Non-pigmented ciliary epithelial cell (primary cell): Measurements from ENCODE around the gene PLEKHM2.
"Not testable (repeated sequence)": the region's sequence is repeated elsewhere in the genome, so short reads cannot be mapped to it uniquely, and the experiment has no call there.

Experiments
- DNase-seq: peaks from one replicate; pipeline ENCODE4 v3.0.0-alpha.2; 2010; ENCODE audit warnings: low read depth

PLEKHM2 gene

GRCh38 chr1:15676688-15677661 lies 7.1 kb upstream of the PLEKHM2 start:
- DNase-seq, result no peak

DNA sequence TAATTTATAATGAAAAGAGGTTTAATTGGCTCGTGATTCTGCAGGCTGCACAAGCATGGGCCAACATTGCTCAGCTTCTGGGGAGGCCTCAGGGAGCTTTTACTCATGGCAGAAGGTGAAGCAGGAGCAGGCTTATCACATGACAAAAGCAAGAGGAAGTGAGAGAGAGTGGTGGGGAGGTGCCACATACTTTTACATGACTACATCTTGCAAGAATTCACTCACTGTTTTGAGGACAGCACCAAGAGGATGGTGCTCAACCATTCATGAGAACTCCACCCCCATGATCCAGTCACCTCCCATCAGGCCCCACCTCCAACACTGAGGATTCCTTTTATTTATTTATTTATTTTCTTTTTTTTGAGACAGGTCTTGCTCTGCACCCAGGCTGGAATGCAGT lies 5.5 kb upstream of the PLEKHM2 start:
- peak; percentile 72 for DNase-seq

DNA sequence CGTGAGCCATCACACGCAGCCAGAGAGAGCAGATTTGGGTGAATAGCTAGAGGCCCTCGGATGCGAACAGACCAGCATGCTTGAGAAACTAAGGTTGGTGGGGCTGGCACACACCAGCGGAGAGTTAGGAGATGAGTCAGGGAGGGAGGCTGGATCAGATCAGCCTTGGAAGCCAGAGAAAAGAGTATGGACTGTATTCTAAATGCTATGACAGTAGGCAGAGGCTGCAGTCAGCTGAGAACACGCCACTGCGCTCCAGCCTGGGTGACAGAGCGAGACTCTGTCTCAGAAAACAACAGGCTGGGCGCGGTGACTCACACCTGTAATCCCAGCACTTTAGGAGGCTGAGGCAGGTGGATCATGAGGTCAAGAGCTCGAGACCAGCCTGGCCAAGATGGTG lies 4.0 kb upstream of the PLEKHM2 start:
- peak; percentile 51 for DNase-seq

DNA sequence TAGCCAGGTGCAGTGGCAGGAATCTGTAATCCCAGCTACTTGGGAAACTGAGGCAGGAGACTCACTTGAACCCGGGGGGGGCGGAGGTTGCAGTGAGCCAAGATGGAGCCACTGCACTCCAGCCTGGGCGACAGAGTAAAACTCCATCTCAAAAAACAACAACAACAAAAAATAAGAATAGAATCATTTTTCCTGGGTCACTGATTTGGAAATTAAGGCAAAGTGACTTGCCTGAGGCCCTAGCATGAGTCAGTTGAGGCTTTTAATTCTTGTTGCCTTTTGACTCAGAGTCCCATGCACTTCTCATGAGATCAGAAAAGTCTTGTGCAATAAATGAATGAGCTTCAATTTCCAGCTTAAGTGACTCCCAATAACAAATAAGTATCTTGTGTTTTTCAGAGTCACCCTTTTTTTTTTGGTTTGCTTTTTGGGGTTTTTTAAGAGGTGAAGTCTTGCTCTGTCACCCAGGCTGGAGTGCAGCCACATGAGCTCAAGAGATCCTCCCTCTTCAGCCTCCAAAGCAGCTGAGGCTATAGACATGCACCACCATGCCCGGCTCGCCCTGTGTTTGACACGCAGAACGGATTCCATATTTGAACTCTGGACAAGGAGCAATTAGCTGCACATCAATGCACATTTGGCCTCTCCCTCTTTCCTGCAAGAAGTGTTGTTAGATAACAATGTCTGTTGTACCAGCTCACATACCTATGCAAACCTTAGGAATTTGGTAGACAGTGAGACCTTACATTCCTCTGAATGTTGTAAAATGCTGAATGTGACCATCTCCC lies 3.4 kb upstream of the PLEKHM2 start:
- DNase-seq, result peak; percentile 92

DNA sequence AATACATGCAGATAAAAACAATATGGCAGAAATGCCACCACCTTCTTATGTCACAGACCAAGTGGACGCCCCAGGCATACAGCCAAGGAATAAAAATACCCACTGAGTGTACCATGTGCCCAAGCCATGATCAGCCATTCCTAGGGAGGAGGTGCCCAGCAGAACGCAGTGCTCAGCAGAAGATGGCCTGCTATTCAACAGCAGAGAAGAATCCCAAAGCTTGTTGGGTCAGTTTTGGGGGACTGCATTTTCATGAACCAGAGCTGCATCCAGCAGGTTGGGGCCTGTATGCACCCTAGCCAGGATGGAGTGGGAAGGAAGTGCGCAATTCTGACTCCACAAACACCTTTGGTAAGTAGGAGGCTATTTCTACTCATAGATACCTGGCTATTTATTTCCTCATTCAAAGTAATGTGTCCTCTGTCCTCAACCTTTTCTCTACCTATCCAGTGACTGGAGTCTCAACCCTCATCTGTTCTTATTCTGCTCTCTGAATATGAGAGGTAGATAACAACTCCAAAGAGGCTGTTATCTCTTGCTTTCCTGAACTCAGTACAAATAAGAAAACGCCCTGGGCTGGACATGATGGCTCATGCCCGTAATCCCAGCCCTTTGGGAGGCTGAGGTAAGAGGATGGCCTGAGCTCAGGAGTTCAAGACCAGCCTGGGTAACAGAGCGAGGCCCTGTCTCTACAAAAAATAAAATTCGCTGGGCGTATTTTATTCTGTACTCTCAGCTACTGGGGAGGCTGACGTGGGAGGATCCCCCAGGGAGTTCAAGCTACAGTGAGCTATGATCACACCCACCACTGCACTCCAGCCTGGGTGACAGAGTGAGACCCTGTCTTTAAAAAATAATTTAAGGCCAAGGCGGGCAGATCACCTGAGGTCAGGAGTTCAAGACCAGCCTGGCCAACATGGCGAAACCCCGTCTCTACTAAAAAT lies 2.5 kb upstream of the PLEKHM2 start:
- DNase-seq, result no peak

DNA sequence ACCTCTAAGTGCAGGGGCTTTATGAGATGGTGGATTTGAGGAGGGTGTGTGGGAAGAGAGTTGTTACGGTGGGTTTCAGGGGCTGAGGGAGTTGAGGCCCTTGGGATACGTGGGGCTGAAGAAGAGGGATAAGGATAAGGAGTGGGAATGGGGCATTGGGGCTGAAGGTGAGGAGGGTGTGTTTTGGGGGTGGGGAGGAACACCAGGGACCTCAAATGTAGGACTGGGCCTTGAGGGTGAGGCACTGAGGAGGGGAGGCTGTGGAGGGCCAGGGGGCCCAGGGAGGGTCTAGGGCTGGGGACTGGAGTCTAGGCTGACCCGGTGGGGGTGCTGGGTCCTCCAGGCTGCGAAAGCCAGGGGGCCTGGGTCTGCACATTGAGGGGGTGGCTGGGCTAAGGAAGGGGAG lies 1.2 kb upstream of the PLEKHM2 start:
- no peak for DNase-seq

DNA sequence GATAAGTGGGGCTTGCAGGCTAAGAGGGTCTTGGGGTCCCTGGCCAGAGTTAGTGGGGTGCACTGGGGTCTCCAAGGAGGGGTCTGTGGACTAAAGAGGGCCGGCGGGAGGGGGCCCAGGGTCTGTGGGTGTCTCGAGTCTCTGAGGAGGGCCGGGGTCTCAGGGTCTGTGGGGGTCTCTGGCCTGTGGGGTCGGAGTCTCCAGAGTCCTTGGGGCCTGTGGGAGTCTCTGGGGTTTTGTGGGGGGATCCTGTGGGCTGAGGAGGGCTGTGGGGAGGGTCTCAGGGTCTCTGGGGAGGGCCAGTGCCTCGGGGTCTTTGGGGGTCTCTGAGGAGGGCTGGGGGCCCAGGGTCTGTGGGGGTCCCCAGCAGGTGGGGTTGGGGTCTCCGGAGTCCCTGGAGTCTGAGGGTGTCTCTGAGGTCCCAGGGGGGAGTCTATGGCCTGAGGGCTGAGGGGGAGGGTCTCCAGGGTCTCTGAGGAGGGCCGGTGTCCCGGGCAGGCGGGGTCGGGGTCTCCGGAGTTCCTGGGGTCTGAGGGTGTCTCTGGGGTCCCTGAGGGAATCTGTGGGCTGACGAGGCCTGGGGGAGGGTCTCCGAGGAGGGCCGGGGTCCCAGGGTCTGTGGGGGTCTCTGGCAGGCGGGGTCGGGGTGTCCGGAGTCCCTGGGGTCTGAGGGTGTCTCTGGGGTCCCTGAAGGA lies 628 bp upstream of the PLEKHM2 start:
- DNase-seq, result no peak

DNA sequence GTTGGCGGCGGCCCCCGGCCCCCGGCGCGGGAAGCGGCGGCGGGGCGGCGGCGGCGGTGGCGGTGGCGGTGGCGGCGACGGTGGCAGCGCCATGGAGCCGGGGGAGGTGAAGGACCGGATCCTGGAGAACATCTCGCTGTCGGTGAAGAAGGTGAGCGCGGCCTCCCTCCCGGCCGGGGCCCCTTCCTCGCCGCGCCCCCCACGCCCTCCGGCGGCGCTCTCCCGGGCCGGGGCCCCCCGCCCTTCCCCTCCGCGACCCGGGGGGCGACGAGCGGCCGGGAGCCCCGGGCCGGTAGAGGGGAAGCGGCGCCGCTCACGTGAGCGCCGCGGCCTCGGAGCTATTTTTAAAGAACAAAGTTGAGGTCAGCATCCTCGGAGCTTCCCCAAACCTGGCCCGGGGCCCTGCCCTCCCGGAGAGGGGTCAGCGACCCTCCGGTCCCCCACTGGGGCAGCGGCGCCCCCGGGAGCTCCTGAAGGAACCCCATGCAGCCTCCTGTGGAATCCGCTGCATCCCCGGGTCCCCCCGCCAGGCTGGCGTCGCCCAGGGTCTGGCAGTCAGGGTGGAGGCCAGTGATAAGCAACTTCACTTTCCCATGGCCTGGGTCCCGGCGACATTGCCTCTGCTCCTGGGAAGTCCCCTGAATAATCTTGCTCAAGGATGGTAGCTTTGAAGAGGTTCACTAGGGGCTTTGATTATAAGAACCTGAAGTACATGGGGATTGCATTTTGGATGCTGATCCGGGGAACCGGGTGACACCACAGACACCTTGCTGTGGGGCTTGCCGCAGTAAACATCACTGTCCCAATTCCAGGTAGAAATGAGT lies 560 bp downstream of the PLEKHM2 start:
- DNase-seq, result no peak

DNA sequence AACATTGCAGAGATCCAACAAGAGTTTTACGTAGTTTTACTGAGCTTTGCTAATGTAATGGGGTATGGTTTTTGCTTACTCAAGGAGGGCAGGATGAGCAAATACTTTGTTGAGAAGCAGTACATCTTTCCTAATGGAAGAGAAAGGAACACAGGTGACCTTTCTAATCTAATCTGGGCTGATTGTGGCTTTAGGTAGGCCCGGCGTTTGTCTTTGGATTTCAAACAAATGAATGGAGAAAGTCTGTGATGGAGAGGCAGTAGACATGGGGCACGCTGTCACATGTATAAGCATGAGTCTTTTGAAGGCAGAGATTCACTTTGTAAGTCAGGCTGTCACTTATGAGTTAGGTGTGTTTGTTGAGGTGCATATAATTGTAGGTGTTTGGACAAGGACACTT lies 1.7 kb downstream of the PLEKHM2 start:
- DNase-seq, result no peak

GRCh38 chr1:15687446-15687845 lies 3.3 kb downstream of the PLEKHM2 start:
- no peak for DNase-seq

GRCh38 chr1:15690317-15690716 lies 6.2 kb downstream of the PLEKHM2 start:
- DNase-seq, result no peak

- no peak for DNase-seq
These were observed 7.4 kb downstream of the PLEKHM2 start for GRCh38 chr1:15691434-15692032.

DNA sequence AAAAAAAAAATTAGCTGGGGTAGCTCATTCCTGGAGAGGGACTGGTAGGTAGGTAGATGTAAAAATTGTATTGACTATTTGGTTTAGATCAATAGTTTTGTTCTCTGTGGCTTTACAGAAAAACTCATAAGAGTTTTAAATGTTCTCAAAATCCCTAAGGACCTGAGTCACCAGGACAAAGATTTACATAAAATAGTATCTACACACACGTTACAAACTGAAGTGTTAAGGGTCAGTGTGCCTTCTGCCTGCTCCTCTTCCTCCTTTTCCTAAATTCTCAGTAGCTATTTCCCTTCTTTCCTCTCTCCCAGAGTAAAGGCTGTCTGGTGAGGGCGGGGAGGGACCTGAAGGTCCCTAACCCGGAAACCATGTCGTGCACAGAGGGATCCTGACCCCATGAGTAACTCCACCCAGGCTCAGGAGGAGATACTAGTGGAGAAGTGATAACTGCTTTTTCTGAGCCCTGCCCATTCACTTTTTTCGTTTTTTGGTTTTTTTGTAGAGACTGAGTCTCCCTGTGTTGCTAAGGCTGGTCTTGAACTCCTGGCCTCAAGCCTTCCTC lies 8.1 kb downstream of the PLEKHM2 start:
- DNase-seq, result no peak

DNA sequence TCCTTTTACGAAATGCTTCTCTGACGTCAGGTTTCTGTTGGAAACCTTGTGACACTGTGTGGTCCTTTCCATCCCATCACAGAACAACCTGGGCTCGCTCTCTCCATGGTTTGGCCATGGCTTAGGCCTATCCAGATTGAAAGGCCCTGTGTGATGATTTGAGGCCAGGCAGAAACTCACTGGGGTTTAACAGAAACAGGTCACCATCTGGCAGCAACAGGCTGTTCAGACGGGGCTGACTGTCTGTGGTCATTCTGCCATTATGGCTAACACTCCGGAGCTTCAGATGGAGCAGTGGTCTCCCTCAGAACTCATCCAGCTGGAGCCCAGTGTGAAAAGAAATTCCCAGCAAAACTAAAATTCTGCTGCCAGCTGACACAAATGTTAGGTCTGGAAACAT lies 9.3 kb downstream of the PLEKHM2 start:
- DNase-seq, result no peak

DNA sequence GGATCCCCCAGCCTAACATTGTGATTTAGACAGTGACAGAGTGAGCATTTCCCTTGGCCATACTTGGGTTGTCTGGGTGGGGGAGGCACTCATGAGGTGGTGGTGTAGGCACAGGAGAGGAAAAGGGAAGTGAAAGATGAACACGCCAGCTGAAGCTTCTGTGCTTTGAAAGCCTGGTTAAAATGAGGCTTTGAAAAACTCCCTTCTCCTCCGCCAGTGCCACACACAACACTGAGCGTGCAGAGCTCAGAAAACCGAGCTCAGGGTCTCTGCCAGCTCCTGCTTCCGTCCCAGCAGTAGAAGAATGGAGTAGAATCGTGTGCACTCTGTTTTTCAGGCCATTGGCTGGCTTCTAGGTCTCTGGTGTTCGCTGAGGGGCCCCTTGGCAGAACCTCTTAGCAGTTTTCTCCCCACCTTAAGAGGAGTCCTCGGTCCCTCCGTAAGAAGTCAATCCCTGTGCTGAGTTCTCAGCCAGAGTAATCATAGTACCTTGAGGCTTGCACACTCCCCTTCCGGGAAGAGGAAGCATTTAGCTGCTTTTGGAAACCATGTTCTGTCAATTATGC lies 12.9 kb downstream of the PLEKHM2 start:
- DNase-seq, result no peak

DNA sequence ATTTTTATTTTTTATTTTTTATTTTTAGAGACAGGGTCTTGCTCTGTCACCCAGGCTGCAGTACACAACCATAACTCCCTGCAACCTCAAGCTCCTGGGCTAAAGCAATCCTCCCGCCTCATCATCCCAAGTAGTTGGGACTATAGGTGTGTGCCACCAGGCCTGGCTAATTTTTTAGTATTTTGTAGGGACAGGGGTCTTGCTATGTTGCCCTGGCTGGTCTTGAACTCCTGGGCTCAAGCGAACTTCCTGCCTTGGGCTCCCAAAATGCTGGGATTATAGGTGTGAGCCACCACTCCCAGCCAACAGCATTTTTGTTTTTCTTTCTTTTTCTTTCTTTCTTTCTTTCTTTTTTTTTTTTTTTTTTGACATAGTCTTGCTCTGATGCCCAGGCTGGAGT lies 14.1 kb downstream of the PLEKHM2 start:
- no peak for DNase-seq

GRCh38 chr1:15699321-15699720 lies 15.2 kb downstream of the PLEKHM2 start:
- DNase-seq, result not testable (repeated sequence)

DNA sequence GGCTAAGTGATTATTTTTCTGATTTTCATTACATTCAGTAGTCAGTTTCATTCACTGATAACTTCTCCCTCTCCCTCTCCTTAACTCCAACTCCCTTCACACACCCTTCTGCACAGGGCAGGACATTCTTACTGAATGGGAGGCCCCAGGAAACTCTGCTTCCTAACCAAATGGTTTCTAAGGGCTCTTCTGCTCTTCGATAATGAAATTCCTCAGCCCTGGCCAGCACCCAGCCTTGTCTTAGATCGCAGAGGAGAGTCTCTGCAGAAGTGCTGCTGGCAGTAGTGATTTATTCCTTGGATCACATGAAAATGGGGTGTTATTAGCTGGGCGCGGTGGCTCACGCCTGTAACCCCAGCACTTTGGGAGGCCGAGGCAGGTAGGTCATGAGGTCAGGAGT lies 16.4 kb downstream of the PLEKHM2 start:
- no peak for DNase-seq

DNA sequence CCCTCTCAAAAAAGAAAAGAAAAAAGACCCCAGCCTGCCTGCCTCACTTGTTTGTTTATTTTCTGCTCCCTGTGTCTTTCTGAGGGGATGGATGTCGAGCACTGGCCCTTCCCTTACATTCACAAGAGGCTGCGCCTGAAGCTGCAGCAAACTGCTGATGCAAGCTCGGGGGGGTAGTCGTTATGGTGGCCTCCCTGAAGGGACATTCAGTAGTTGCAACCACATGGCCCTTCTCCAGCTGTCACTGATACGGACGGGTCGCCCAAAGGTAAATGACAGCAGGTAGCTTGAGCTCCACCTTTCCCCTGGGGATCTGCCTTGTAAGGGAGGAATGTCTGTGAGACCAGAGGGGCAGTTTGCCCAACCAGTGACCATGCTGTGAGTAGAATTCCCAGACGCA lies 17.7 kb downstream of the PLEKHM2 start:
- DNase-seq, result no peak
